Stimulated activated CD8-positive, alpha-beta memory T cell treated with anti-CD3 and anti-CD28 coated beads, Interleukin-7, amount 100 ng/mL, for 24 hours (primary cell): ENCODE measurements around the gene AGGF1.
"Not testable (repeated sequence)": the region's sequence is repeated elsewhere in the genome, so short reads cannot be mapped to it uniquely, and the experiment has no call there.

Experiments used
- DNase-seq: peaks from one replicate; pipeline ENCODE4 v3.0.0-alpha.2; 2020; ENCODE audit warnings: low read depth

AGGF1 gene

GRCh38 chr5:77086689-77087483 lies 56.7 kb downstream of the AGGF1 start, which contains the start of gene ZBED3:
ZBED3 (minus strand) TSS chr5:77087285; CDS start chr5:77077878, 9,407 bp downstream.
- peak; percentile 33 for DNase-seq

- no peak for DNase-seq
Measured at GRCh38 chr5:77087484-77088261, 57.5 kb downstream of the AGGF1 start.

GRCh38 chr5:77095189-77095588 lies 65.0 kb downstream of the AGGF1 start:
- DNase-seq: no peak

- no peak for DNase-seq
Measured at GRCh38 chr5:77101298-77101697, 71.1 kb downstream of the AGGF1 start.

GRCh38 chr5:77102549-77102948 lies 72.3 kb downstream of the AGGF1 start:
- no peak for DNase-seq

- DNase-seq: no peak
Measured at GRCh38 chr5:77103457-77103856, 73.3 kb downstream of the AGGF1 start.

GRCh38 chr5:77104813-77105212 lies 74.6 kb downstream of the AGGF1 start:
- DNase-seq: no peak

- DNase-seq: not testable (repeated sequence)
Measured at GRCh38 chr5:77107035-77107434, 76.8 kb downstream of the AGGF1 start.
